Kidney (tissue), 14 donors: ENCODE data around the gene PGAP6. TPM values are rescaled to one million over a fixed set of nuclear protein-coding genes. Genes with fewer than 3 reads are reported as not detected.
"Not testable (repeated sequence)": the region's sequence is repeated elsewhere in the genome, so short reads cannot be mapped to it uniquely, and the experiment has no call there.

ENCODE experiments used
- DNase-seq, 5 donors: peaks; one replicate each; pipeline ENCODE4 v3.0.0-alpha.2; 2013 to 2020
- FAIRE-seq: peaks from 2 replicates; lab custom pipeline; 2012; peaks lifted over from hg19 to GRCh38; lab: Jason Lieb, UNC
- H3K27ac ChIP-seq, 2 donors: one replicate each; pipeline ENCODE4 v1.7.0; 2013; ENCODE audit warnings: low read depth in 2 of 2, low read length in 2 of 2, inconsistent platforms in 1 of 2
- H3K27me3 ChIP-seq: one replicate; pipeline ENCODE4 v1.7.1; 2013; ENCODE audit warnings: low read length, inconsistent platforms; ENCODE audit not compliant: control insufficient read depth, insufficient read depth
- H3K36me3 ChIP-seq, 3 donors: one replicate each; pipeline versions ENCODE4 v1.7.0 to v1.7.1; 2013; ENCODE audit warnings: low read length in 3 of 3, control low read depth in 1 of 3, inconsistent platforms in 1 of 3; ENCODE audit not compliant: insufficient read depth in 3 of 3, control insufficient read depth in 2 of 3
- H3K4me1 ChIP-seq, 3 donors: one replicate each; pipeline versions ENCODE4 v1.7.0 to v1.7.1; 2013; ENCODE audit warnings: low read length in 3 of 3, inconsistent platforms in 1 of 3, low read depth in 1 of 3; ENCODE audit not compliant: control insufficient read depth in 2 of 3, insufficient read depth in 2 of 3
- H3K4me3 ChIP-seq, 3 donors: one replicate each; pipeline versions ENCODE4 v1.7.0 to v1.8.1; 2013; ENCODE audit warnings: low read length in 3 of 3, control low read depth in 1 of 3, inconsistent platforms in 1 of 3
- H3K9ac ChIP-seq, 3 donors: one replicate each; pipeline versions ENCODE4 v1.7.0 to v1.7.1; 2013; ENCODE audit warnings: low read length in 3 of 3, control low read depth in 1 of 3, inconsistent platforms in 1 of 3
- H3K9me3 ChIP-seq, 3 donors: one replicate each; pipeline versions ENCODE4 v1.7.0 to v1.7.1; 2013; ENCODE audit warnings: low read length in 3 of 3, control low read depth in 1 of 3, inconsistent platforms in 1 of 3; ENCODE audit not compliant: control insufficient read depth in 2 of 3, insufficient read depth in 1 of 3
- intact Hi-C: fragments of 100-400 bp; cut with DNase I; formaldehyde crosslinking; loops from one replicate; pipeline ENCODE4 v1.11.1; 2022
- polyA plus RNA-seq: library from polyadenylated mRNA; stranded (reverse); fragments of 350-450 nt; fragmentation: Illumina TruSeq; extraction: RNeasy Lipid Tissue Mini Kit (QIAGEN cat#74804); gene quantifications from one replicate; pipeline ENCODE4 v1.2.3, GENCODE V29; 2014; ENCODE audit warnings: low read depth, low replicate concordance; ENCODE audit not compliant: insufficient read depth
- total RNA-seq: library from RNA; stranded (reverse); fragmentation: NEBNext Ultra II Directional; extraction: Animal tissue kit (Norgen Biotek cat#: 25700); gene quantifications from one replicate; pipeline ENCODE4 v1.2.1, GENCODE V29; 2021
- TF ChIP-seq, protein P1 (sequence below): IDR thresholded peaks from 3 replicates; pipeline ENCODE4 v1.5.1; 2012; ENCODE audit warnings: mild to moderate bottlenecking, moderate library complexity, borderline replicate concordance; ENCODE audit not compliant: insufficient read depth; ENCODE audit errors: extremely low read depth
- donor health status: control.
- donor health status: control.
- donor health status: control.
- donor health status: control.
- donor health status: control.
- donor health status: DM: yes; HTN: yes; CAD: no.
- donor health status: Normal renal cell carcinoma (clear cell type).

The PGAP6 gene
- total and polyA plus RNA-seq, 2 donors from 2014 or later, result 65.0 to 144 TPM

DNA sequence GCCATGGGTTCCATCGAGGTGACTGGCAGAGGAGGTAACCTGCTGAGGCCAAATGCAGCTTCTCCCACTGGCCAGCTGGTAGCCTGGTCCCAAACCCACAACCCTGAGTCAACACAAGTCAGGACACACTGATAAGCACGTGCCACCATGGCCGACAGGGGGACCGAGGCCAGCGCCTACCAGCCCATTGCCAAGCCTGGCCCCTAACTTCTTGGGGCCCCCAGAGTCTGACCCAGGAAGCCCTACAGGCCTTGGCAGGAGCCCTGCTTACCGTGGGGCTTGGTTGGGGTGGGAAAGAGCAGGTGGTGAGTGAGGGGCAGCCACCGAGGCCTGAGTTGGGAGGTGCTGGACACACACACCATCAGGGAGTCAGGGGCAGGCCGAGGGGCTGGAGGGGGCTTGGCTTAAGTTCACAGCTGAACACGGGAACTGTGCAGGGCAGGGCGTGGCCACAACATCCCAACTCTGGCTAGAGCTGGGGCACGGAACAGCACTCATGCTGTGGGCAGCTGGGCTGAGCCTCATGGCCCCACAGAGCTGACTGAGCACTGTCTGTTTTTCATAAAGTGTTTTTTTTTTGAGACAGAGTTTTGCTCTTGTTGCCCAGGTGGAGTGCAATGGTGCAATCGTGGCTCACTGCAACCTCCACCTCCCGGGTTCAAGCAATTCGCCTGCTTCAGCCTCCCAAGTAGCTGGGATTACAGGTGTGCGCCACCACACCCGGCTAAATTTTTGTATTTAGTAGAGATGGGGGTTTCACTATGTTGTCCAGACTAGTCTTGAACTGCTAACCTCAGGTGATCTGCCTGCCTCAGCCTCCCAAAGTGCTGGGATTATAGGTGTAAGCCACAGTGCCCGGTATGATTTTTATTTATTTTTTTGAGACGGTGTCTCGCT, 16.9 kb downstream of the PGAP6 start:
- peaks cover 0 to 8% (median 0%) of the 10 kb centered on the region in 3 donors for H3K36me3 ChIP-seq
- peak overlapping the region in 1 of 3 donors; percentile 26 for H3K9ac ChIP-seq
- H3K27ac ChIP-seq, result peak overlapping the region in 1 of 2 donors; percentile 47
- H3K9me3 ChIP-seq, result no peaks in the 10 kb centered on the region
- FAIRE-seq (no peak), DNase-seq (peak in 1 of 5 donors; percentile 61)
- peaks cover 0 to 20% (median 0%) of the 10 kb centered on the region in 3 donors for H3K4me1 ChIP-seq
- TF ChIP-seq, protein P1, sequence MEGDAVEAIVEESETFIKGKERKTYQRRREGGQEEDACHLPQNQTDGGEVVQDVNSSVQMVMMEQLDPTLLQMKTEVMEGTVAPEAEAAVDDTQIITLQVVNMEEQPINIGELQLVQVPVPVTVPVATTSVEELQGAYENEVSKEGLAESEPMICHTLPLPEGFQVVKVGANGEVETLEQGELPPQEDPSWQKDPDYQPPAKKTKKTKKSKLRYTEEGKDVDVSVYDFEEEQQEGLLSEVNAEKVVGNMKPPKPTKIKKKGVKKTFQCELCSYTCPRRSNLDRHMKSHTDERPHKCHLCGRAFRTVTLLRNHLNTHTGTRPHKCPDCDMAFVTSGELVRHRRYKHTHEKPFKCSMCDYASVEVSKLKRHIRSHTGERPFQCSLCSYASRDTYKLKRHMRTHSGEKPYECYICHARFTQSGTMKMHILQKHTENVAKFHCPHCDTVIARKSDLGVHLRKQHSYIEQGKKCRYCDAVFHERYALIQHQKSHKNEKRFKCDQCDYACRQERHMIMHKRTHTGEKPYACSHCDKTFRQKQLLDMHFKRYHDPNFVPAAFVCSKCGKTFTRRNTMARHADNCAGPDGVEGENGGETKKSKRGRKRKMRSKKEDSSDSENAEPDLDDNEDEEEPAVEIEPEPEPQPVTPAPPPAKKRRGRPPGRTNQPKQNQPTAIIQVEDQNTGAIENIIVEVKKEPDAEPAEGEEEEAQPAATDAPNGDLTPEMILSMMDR, result no peak
- intact Hi-C loops, result no loop called here
- no peaks in the 10 kb centered on the region for H3K27me3 ChIP-seq
- H3K4me3 ChIP-seq, result no peak overlapping the region

DNA sequence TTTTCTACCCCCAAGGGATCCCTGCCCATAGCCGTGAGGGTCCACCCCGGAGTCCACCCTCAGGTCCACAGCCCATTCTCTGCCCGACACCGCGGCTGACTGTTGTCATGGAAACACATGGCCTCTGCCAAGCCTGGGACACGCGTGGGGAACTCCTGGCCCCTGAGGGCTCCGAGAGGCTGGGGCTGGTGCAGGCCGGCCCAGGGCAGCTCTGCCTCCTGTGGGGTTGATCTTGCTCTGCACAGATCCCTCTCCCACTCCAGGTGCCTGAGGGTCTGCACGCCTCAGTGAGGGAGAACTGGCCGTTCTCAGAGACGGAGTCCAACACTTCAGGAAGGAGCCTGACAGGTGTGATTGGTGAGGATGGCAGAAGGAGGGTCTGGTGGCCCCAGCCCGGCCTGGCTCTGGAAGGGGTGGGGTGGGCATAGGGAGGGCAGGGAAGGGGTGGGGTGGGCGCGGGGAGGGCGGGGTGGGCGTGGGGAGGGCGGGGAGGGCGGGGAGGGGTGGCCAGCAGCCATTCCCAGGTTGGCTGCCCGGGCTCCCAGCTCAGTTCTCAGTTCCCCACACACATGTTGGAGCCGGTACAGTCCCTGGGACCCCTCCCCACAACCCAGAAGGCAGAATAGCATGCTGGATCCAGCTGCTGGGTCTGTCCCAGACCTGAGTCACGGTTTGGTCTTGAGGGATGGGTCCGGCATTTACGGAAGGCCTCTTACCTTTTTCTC, 17.9 kb downstream of the PGAP6 start:
- intact Hi-C loops, result no loop called here
- Histone ChIP-seq H3K4me3 (no peak overlapping the region), H3K27ac (no peak overlapping the region), H3K9me3 (no peaks in the 10 kb centered on the region), H3K27me3 (no peaks in the 10 kb centered on the region), H3K9ac (peak overlapping the region in 1 of 3 donors; percentile 26), H3K4me1 (peaks cover 0 to 13% (median 0%) of the 10 kb centered on the region in 3 donors), H3K36me3 (peaks cover 0 to 7% (median 0%) of the 10 kb centered on the region in 3 donors)
- no peak for FAIRE-seq
- DNase-seq, result peak in 4 of 5 donors; percentile 67 to 89 (median 70)
- TF ChIP-seq, protein P1, result no peak

DNA sequence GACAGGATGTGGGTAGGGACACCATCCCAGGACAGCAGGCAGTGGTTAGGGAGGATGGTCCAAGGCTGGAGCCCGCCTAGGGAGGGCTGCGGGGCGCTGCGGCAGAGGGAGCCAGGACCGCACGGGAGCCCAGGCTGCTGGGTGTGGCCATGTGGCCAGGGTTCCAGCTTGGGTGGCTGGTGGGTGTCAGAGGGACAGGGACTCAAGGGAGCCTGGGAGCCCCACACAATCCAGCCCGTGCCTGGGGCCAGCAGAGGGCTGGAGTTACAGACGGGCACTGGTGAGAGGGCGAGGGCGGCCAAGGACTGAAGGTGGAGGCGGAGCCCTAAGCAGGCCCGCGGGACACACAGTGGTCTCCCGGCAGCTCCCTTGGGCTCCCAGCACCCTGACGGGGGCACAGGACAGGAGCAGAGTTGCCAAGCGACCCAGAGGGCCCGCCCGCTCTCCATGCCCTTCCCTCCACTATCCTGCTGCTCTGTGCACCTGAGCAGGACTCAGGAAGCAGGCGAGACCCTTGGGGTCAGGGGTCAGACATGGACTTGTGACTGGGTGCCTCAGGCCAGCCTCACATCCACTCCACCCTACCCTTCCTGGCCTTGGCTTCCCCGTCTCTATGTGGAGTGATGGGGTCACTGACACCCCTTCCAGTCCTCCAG, 18.5 kb downstream of the PGAP6 start:
- intact Hi-C loops, result no loop called here
- Histone ChIP-seq H3K9ac (no peak overlapping the region), H3K27ac (no peak overlapping the region), H3K4me3 (no peak overlapping the region), H3K9me3 (no peaks in the 10 kb centered on the region), H3K4me1 (peaks cover 0 to 13% (median 0%) of the 10 kb centered on the region in 3 donors), H3K36me3 (peaks cover 0 to 3% (median 0%) of the 10 kb centered on the region in 3 donors), H3K27me3 (no peaks in the 10 kb centered on the region)
- TF ChIP-seq, protein P1, result no peak
- no peak for DNase-seq
- no peak for FAIRE-seq

DNA sequence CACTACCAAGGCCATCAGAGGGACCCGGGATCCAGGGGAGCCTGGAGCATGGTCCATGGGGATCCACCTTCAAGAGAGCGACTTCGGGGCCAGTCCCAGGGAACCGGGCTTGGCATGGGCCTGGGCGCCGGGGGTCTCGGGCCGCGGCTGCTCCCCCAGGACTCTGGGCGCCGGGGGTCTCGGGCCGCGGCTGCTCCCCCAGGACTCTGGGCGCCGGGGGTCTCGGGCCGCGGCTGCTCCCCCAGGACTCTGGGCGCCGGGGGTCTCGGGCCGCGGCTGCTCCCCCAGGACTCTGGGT, 19.1 kb downstream of the PGAP6 start:
- peaks cover 0 to 13% (median 0%) of the 10 kb centered on the region in 3 donors for H3K4me1 ChIP-seq
- H3K4me3 ChIP-seq, H3K27me3 ChIP-seq, H3K27ac ChIP-seq, DNase-seq, H3K36me3 ChIP-seq, FAIRE-seq, H3K9ac ChIP-seq, H3K9me3 ChIP-seq, intact Hi-C loops: not testable (repeated sequence)
